SK-N-SH treated with all-trans-retinoic acid at 6 μM for 48 hours (cell line): ENCODE results near the gene HOXC5.

Experiments used
- ATAC-seq: fragments of 200-7000 bp; cut with Tn5 transposase; 3 replicates; pipeline ENCODE4 v1.9.1; 2020; ENCODE audit warnings: mild to moderate bottlenecking, moderate library complexity
- ARNTL ChIP-seq: fragments of 450-650 bp; formaldehyde crosslinking; IDR thresholded peaks from 2 replicates; pipeline ENCODE4 v1.5.0; 2020; ENCODE audit warnings: low read depth, mild to moderate bottlenecking, moderate library complexity, borderline replicate concordance
- BACH2 ChIP-seq: fragments of 250-450 bp; sonication (Bioruptor Pico); IDR thresholded peaks from 2 replicates; pipeline ENCODE4 v1.9.0; 2021; ENCODE audit warnings: mild to moderate bottlenecking, borderline replicate concordance
- CREB5 ChIP-seq: fragments of 250-450 bp; sonication (Bioruptor Pico); IDR thresholded peaks from 2 replicates; pipeline ENCODE4 v1.5.1; 2020; ENCODE audit warnings: low read depth, mild to moderate bottlenecking, moderate library complexity
- CSDC2 ChIP-seq: fragments of 250-450 bp; sonication (Bioruptor Pico); IDR thresholded peaks from 2 replicates; pipeline ENCODE4 v1.5.0; 2020; ENCODE audit warnings: mild to moderate bottlenecking, moderate library complexity
- CSRNP3 ChIP-seq: fragments of 250-450 bp; sonication (Bioruptor Pico); IDR thresholded peaks from 2 replicates; pipeline ENCODE4 v1.5.1; 2021; ENCODE audit warnings: mild to moderate bottlenecking, moderate library complexity
- ESRRG ChIP-seq: fragments of 250-450 bp; sonication (Bioruptor Pico); IDR thresholded peaks from 2 replicates; pipeline ENCODE4 v1.6.1; 2021; ENCODE audit warnings: mild to moderate bottlenecking
- GLIS3 ChIP-seq: fragments of 250-450 bp; sonication (Bioruptor Pico); IDR thresholded peaks from 2 replicates; pipeline ENCODE4 v1.5.0; 2020; ENCODE audit warnings: mild to moderate bottlenecking, moderate library complexity
- ISL1 ChIP-seq: fragments of 250-450 bp; sonication (Bioruptor Pico); IDR thresholded peaks from 2 replicates; pipeline ENCODE4 v2.1.2; 2022; ENCODE audit warnings: mild to moderate bottlenecking, moderate library complexity
- OSR1 ChIP-seq: fragments of 250-450 bp; sonication (Bioruptor Pico); IDR thresholded peaks from 2 replicates; pipeline ENCODE4 v1.8.0; 2022; ENCODE audit warnings: moderate library complexity, mild to moderate bottlenecking, inconsistent platforms
- PATZ1 ChIP-seq: fragments of 250-450 bp; sonication (Bioruptor Pico); IDR thresholded peaks from 2 replicates; pipeline ENCODE4 v1.8.0; 2020; ENCODE audit warnings: mild to moderate bottlenecking, moderate library complexity, borderline replicate concordance
- SNAI2 ChIP-seq: fragments of 250-450 bp; sonication (Bioruptor Pico); IDR thresholded peaks from 2 replicates; pipeline ENCODE4 v1.5.0; 2020; ENCODE audit warnings: mild to moderate bottlenecking, moderate library complexity
- TCF4 ChIP-seq: fragments of 250-450 bp; sonication (Bioruptor Pico); IDR thresholded peaks from 2 replicates; pipeline ENCODE4 v1.8.0; 2021; ENCODE audit warnings: mild to moderate bottlenecking, moderate library complexity, borderline replicate concordance
- TOX ChIP-seq: fragments of 250-450 bp; sonication (Bioruptor Pico); IDR thresholded peaks from 2 replicates; pipeline ENCODE4 v1.8.0; 2021; ENCODE audit warnings: mild to moderate bottlenecking, moderate library complexity, borderline replicate concordance
- TSHZ2 ChIP-seq: fragments of 250-450 bp; sonication (Bioruptor Pico); IDR thresholded peaks from 2 replicates; pipeline ENCODE4 v1.5.0; 2020; ENCODE audit warnings: mild to moderate bottlenecking, moderate library complexity
- ZC3H10 ChIP-seq: fragments of 250-450 bp; sonication (Bioruptor Pico); IDR thresholded peaks from 2 replicates; pipeline ENCODE4 v1.5.1; 2021; ENCODE audit warnings: mild to moderate bottlenecking, moderate library complexity
- ZFP3 ChIP-seq: fragments of 250-450 bp; sonication (Bioruptor Pico); IDR thresholded peaks from 2 replicates; pipeline ENCODE4 v1.5.0; 2020; ENCODE audit warnings: mild to moderate bottlenecking, moderate library complexity
- ZFP30 ChIP-seq: fragments of 450-650 bp; formaldehyde crosslinking; IDR thresholded peaks from 2 replicates; pipeline ENCODE4 v1.5.0; 2022; ENCODE audit warnings: mild to moderate bottlenecking, moderate library complexity
- ZNF565 ChIP-seq: fragments of 450-650 bp; formaldehyde crosslinking; conservative IDR thresholded peaks from 2 replicates; pipeline ENCODE4 v1.5.0; 2020; ENCODE audit warnings: low read depth, mild to moderate bottlenecking, moderate library complexity
- ZNF70 ChIP-seq: fragments of 450-650 bp; formaldehyde crosslinking; IDR thresholded peaks from 2 replicates; pipeline ENCODE4 v1.5.0; 2020; ENCODE audit warnings: mild to moderate bottlenecking, moderate library complexity
- TF ChIP-seq, protein P1 (sequence below): fragments of 250-450 bp; sonication (Bioruptor Pico); IDR thresholded peaks from 2 replicates; pipeline ENCODE4 v1.8.0; 2021; ENCODE audit warnings: low read depth, mild to moderate bottlenecking, moderate library complexity, borderline replicate concordance

HOXC5 gene

DNA sequence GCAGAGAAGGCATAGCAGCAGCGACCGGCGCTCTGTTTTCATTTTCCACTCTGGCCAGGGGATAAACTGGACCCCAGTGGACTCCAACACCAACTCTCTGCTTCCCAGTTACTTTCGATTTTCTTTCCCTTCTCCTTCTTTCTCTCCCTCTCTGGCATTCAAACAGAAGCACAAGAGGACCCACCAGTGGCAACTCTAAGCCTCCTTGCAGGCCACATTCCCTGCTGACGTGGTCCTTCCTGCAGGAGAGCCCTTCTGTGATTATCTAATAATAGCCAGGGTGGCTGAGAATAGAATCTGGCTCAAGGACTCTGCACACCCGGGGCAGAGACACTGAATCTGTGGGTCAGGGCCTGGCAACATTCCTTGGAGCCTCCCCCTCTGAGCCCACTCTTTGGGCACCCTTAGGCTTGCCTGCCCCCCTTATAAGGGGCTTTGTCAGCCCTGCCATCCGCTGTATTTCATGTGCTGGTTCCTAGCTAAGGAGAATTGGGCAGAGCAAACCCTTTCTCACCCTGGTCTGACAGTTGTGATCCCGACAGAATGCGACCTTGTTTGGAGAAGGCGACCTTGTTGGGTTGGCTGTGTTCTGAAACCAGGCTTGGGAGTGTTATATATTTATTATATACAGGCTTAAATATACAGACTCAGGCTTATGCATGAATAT, 12.8 kb upstream of the HOXC5 start:
- ATAC-seq: no peak
- no peak for TF ChIP-seq GLIS3
- no peak for TF ChIP-seq ESRRG (CRISPR knock-in tag)
- TF ChIP-seq TCF4 (CRISPR knock-in tag): no peak
- no peak for TF ChIP-seq TOX (CRISPR knock-in tag)
- TF ChIP-seq CSRNP3 (CRISPR knock-in tag): no peak
- no peak for TF ChIP-seq ARNTL (CRISPR knock-in tag)
- no peak for TF ChIP-seq ZC3H10
- no peak for TF ChIP-seq ISL1 (CRISPR knock-in tag)
- no peak for TF ChIP-seq TSHZ2 (CRISPR knock-in tag)
- no peak for TF ChIP-seq CREB5 (CRISPR knock-in tag)
- no peak for TF ChIP-seq BACH2
- no peak for TF ChIP-seq SNAI2 (CRISPR knock-in tag)

DNA sequence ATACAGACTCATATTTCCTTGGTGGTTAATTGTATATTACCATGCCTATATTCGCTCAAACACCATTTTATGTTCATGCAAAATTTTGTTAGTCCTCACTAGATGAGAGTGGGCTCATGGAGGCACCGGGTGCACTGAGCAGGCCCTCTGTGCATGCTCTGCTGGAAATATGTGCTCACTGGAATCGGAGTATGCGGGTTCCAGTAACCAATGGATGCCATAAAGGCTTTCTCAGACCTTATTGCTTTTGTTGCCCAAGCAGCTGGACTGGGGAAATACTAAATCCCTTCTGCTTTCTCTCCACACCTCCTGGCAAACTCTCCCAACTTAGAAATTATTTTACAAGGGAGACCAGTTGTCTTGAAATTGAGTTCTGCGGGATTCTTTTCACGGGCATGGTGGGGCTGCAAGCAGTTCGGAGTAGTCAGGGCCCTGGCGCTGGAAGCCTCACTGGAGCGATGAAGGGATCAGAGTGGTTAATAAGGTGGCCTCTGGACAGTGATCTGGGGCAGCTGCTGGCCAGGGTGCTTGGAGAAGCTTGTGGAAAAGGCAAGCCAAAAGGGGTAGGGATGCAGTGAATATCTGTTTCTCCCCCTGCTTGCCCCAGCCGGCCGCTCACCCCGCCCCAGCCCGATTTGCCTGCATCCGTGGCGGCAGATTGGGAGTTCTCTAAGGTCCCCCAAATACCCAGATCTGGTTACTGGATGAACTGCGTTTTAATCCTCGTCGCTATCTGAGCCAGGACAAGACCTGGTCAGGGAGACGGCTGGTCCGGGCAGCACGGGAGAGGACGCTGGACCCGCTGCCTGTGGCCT, 12.1 kb upstream of the HOXC5 start:
- ATAC-seq: no peak
- TF ChIP-seq OSR1 (no peak), ZFP3 (CRISPR knock-in tag) (no peak), ZNF565 (CRISPR knock-in tag) (no peak), GLIS3 (no peak), ZNF70 (CRISPR knock-in tag) (no peak), CSRNP3 (CRISPR knock-in tag) (no peak), ZFP30 (CRISPR knock-in tag) (no peak), CREB5 (CRISPR knock-in tag) (no peak), TOX (CRISPR knock-in tag) (no peak), ARNTL (CRISPR knock-in tag) (no peak), TSHZ2 (CRISPR knock-in tag) (no peak), CSDC2 (CRISPR knock-in tag) (no peak), TCF4 (CRISPR knock-in tag) (no peak), BACH2 (no peak), PATZ1 (CRISPR knock-in tag) (no peak), SNAI2 (CRISPR knock-in tag) (no peak)
- TF ChIP-seq, protein P1, sequence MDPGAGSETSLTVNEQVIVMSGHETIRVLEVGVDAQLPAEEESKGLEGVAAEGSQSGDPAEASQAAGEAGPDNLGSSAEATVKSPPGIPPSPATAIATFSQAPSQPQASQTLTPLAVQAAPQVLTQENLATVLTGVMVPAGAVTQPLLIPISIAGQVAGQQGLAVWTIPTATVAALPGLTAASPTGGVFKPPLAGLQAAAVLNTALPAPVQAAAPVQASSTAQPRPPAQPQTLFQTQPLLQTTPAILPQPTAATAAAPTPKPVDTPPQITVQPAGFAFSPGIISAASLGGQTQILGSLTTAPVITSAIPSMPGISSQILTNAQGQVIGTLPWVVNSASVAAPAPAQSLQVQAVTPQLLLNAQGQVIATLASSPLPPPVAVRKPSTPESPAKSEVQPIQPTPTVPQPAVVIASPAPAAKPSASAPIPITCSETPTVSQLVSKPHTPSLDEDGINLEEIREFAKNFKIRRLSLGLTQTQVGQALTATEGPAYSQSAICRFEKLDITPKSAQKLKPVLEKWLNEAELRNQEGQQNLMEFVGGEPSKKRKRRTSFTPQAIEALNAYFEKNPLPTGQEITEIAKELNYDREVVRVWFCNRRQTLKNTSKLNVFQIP (CRISPR knock-in tag): no peak
